Mesodermal cell (in vitro differentiated cells): ENCODE data around the gene GPR162. TPM values are rescaled to one million over a fixed set of nuclear protein-coding genes. Genes with fewer than 3 reads are reported as not detected.

Source experiments
- H3K27ac ChIP-seq: 2 replicates; pipeline ENCODE4 v1.7.0; 2013; ENCODE audit warnings: mild to moderate bottlenecking, low read depth, low read length, moderate library complexity; ENCODE audit not compliant: severe bottlenecking
- H3K36me3 ChIP-seq: 2 replicates; pipeline ENCODE4 v1.7.1; 2013; ENCODE audit warnings: mild to moderate bottlenecking, low read length, moderate library complexity; ENCODE audit not compliant: control insufficient read depth, insufficient read depth
- H3K4me1 ChIP-seq: one replicate; pipeline ENCODE4 v1.7.1; 2013; ENCODE audit warnings: mild to moderate bottlenecking, low read length; ENCODE audit not compliant: insufficient read depth, control insufficient read depth, poor library complexity, severe bottlenecking
- H3K4me3 ChIP-seq: 2 replicates; pipeline ENCODE4 v1.7.0; 2013; ENCODE audit warnings: low read length, control low read depth, mild to moderate bottlenecking; ENCODE audit not compliant: insufficient read depth, poor library complexity, severe bottlenecking; ENCODE audit errors: extremely low read depth
- H3K9me3 ChIP-seq: 2 replicates; pipeline ENCODE4 v1.7.1; 2013; ENCODE audit warnings: mild to moderate bottlenecking, low read length, moderate library complexity; ENCODE audit not compliant: control insufficient read depth
- WGBS, 2 experiments: methylation state at CpG; one replicate each; pipeline ENCODE4 v1.1.5; 2013; ENCODE audit warnings: missing lambda C conversion rate in 2 of 2; ENCODE audit not compliant: insufficient coverage in 2 of 2; 5-methylcytosine and 5-hydroxymethylcytosine counted together
- polyA plus RNA-seq, 2 experiments: library from polyadenylated mRNA; stranded (reverse); fragments of 50-300 nt; gene quantifications; one replicate each; pipeline ENCODE4 v1.2.3, GENCODE V29; 2013

Gene GPR162
- polyA plus RNA-seq (2013, experiment 1 of 2): 26.1 TPM
- 22.3 TPM for polyA plus RNA-seq (2013, experiment 2 of 2)

DNA sequence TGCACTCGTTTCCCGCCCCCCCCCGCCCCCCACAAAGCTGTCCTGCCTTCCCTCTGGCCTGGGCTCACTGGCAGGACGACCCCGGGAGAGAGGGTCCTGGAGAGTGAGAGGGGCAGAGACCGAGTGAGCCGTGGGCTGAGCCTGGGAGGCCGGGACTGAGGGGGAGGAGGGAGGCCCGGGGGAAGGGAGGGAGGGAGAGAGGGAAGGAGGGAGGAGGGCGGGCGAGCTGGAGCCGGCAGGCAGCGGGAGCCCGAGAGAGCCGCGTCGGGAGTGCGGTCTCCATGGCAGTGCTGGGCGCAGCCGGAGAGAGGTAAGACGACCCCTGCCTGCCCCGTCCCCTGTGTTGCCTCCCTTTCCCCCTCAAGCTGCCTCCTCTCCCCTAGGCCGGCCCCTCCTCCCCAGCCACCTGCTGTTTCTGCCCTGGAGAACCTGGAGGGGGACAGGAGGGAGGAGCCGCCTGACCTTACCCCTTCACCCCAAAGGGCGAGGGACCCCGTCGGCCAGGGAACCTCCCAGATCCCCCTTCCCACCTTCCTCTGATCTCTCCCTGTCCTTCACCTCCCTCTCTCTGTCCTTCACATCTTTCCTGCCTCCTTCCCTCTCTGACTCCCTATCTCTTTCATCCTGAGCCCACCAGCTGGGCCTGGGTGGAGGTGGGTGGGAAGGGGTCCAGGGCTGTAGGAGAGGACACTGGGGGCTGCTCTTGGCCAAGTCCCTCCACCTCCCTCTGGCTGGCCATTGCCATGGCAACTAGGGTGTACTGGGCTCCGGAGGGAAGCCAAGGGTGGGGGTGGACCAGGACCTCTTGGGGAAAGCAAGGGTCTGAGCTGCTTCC lies at the start of gene GPR162:
GPR162 (plus strand) TSS at position 231 of the 835 bp plus-strand sequence. CDS start 2,078 bp downstream, outside the sequence.
- 0% methylated on average over 10 to 12 of the region's 28 CpGs for WGBS, 2 experiments

GRCh38 chr12:6772331-6772695 lies 49.3 kb upstream of the GPR162 start, which contains the start of gene LAG3:
Gene LAG3, plus strand, starts transcription at chr12:6772520. Its CDS starts 333 bp downstream, at chr12:6772853.
- Histone ChIP-seq H3K4me1 (peaks cover 25% of the 10 kb centered on the region), H3K9me3 (no peaks in the 10 kb centered on the region), H3K27ac (peak within 1 kb of the TSS; percentile 36), H3K4me3 (no peak within 1 kb of the TSS), H3K36me3 (peaks cover 57% of the 10 kb centered on the region)
- WGBS, 2 experiments: 60 to 65% methylated on average over 3 to 10 of the region's 15 CpGs

More for the DNA sequence above, at the start of gene GPR162:
- Histone ChIP-seq H3K36me3 (peaks cover 13% of the 10 kb centered on the region), H3K4me3 (peak within 1 kb of the TSS; percentile 40), H3K9me3 (no peaks in the 10 kb centered on the region), H3K4me1 (peaks cover 41% of the 10 kb centered on the region), H3K27ac (peak within 1 kb of the TSS; percentile 72)

DNA sequence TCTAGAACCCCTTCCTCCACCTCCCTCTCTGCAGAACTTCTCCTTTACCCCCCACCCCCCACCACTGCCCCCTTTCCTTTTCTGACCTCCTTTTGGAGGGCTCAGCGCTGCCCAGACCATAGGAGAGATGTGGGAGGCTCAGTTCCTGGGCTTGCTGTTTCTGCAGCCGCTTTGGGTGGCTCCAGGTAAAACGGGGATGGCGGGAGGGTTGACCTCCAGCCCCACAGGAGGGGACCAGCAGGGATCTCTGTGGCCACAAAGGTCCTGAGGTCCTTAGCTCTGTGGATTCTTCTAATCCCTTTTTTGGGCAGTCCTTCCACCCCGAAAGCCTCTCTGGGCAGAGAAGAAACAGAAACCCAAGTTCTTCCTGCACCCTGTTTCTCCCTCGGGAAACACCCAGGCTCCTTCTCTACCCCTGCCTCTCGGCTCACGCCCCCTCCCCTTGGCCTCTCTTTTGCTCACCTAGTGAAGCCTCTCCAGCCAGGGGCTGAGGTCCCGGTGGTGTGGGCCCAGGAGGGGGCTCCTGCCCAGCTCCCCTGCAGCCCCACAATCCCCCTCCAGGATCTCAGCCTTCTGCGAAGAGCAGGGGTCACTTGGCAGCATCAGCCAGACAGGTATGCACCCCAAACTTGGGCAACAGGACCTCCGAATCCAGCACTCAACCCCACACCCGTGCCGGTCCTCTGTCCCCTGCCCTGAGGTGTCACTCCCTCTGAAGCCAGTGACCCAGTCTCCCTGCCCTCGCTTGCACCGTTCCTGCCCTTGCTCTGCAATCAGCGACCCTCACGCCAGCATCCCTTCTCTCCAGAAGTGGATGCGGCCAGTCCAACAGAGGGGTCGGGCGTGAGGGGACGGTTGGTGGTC lies 48.7 kb upstream of the GPR162 start:
- Histone ChIP-seq H3K36me3 (peaks cover 58% of the 10 kb centered on the region), H3K4me1 (peaks cover 27% of the 10 kb centered on the region), H3K4me3 (no peak overlapping the region), H3K9me3 (no peaks in the 10 kb centered on the region), H3K27ac (no peak overlapping the region)
- WGBS, 2 experiments: 56 to 66% methylated on average over 12 to 20 of the region's 21 CpGs

GRCh38 chr12:6773590-6774351 lies 47.9 kb upstream of the GPR162 start:
- no peak overlapping the region for H3K4me3 ChIP-seq
- H3K36me3 ChIP-seq: peaks cover 57% of the 10 kb centered on the region
- no peaks in the 10 kb centered on the region for H3K9me3 ChIP-seq
- 24 to 27% methylated on average over 33 to 34 of the region's 60 CpGs for WGBS, 2 experiments
- H3K4me1 ChIP-seq: peaks cover 27% of the 10 kb centered on the region
- H3K27ac ChIP-seq: no peak overlapping the region

GRCh38 chr12:6774499-6775062 lies 47.0 kb upstream of the GPR162 start:
- H3K9me3 ChIP-seq: no peaks in the 10 kb centered on the region
- H3K4me1 ChIP-seq: peaks cover 20% of the 10 kb centered on the region
- 91 to 92% methylated on average over 13 to 15 of the region's 15 CpGs for WGBS, 2 experiments
- no peak overlapping the region for H3K27ac ChIP-seq
- no peak overlapping the region for H3K4me3 ChIP-seq
- H3K36me3 ChIP-seq: peaks cover 49% of the 10 kb centered on the region

DNA sequence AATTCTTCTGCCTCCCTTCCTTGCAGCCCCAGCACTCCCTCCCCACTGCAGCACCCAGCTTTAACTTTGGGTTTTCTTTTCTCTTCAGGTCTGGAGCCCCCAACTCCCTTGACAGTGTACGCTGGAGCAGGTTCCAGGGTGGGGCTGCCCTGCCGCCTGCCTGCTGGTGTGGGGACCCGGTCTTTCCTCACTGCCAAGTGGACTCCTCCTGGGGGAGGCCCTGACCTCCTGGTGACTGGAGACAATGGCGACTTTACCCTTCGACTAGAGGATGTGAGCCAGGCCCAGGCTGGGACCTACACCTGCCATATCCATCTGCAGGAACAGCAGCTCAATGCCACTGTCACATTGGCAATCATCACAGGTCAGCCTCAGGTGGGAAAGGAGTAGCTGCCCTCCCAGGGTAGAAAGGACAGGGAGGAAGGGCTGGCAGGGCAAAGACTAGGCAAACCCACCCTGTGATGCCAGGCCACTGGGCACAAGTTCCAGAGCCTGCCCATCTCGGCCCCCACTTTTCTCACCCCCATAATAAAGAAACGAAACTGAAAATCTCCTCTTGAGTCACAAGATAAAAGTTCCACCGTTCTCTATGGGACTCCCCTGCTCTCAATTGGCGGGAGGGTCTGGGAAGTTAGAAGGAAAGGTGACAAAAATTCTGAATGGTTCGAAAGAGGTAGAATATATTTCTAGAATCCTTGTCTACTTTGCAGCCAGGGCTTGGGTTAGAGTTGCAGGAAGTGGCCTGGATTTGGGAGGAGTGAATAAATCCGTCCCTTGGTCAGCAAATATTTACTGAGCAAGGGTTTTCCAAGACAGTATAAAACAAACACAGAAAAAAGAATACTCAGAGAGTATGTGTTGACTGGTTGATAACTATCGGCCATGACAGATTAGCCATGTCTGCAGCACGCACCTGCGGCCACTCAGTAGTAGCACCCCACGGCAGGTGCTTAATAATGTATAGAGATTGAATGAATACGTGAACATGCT lies 46.1 kb upstream of the GPR162 start:
- H3K9me3 ChIP-seq: no peaks in the 10 kb centered on the region
- H3K36me3 ChIP-seq: peaks cover 40% of the 10 kb centered on the region
- WGBS, 2 experiments: 86 to 88% methylated on average over 11 to 12 of the region's 16 CpGs
- H3K4me3 ChIP-seq: no peak overlapping the region
- no peak overlapping the region for H3K27ac ChIP-seq
- H3K4me1 ChIP-seq: peaks cover 20% of the 10 kb centered on the region

GRCh38 chr12:6777386-6777785 lies 44.2 kb upstream of the GPR162 start:
- no peaks in the 10 kb centered on the region for H3K9me3 ChIP-seq
- H3K4me3 ChIP-seq: no peak overlapping the region
- 92 to 100% methylated on average over 1 to 5 of the region's 5 CpGs for WGBS, 2 experiments
- H3K4me1 ChIP-seq: peaks cover 14% of the 10 kb centered on the region
- H3K27ac ChIP-seq: no peak overlapping the region
- H3K36me3 ChIP-seq: peaks cover 26% of the 10 kb centered on the region

DNA sequence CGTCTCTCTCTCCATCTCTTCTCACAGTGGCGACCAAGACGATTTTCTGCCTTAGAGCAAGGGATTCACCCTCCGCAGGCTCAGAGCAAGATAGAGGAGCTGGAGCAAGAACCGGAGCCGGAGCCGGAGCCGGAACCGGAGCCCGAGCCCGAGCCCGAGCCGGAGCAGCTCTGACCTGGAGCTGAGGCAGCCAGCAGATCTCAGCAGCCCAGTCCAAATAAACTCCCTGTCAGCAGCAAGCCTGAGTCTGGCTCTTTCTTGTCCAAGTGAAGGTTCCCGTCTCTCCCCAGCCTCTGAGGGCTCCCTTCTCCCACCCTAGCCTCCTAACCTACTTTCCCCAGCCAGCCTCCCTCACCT lies 43.4 kb upstream of the GPR162 start:
- H3K36me3 ChIP-seq: peaks cover 26% of the 10 kb centered on the region
- 24 to 38% methylated on average over 13 to 14 of the region's 14 CpGs for WGBS, 2 experiments
- peaks cover 11% of the 10 kb centered on the region for H3K4me1 ChIP-seq
- H3K27ac ChIP-seq: no peak overlapping the region
- no peaks in the 10 kb centered on the region for H3K9me3 ChIP-seq
- peak overlapping the region; percentile 21 for H3K4me3 ChIP-seq
